ENCODE data around the gene RBMX. TPM values are rescaled to one million over a fixed set of nuclear protein-coding genes. Genes with fewer than 3 reads are reported as not detected.

RBMX gene
- total and polyA plus RNA-seq, 2 of the 4 experiments (the other 2 are of a cell fraction) = 151 to 337 TPM

GRCh38 chrX:136867096-136867491 is 13.4 kb downstream of the RBMX start:
- no CpG with 5 or more reads among the region's 4 CpGs for WGBS, 2 experiments (ENCODE audit: extremely low coverage in 2 of 2, insufficient read length in 1 of 2)
- no peak overlapping the region for H2BK120ac ChIP-seq (ENCODE audit: low read depth, low read length)
- no peak overlapping the region for H3K14ac ChIP-seq (replicated peaks; ENCODE audit: low read depth, low read length)
- peaks cover 18% of the 10 kb centered on the region for H4K20me1 ChIP-seq (ENCODE audit: insufficient read depth, low read length)
- no peaks in the 10 kb centered on the region; the same call in 1 of the 2 replicates for H3K9me1 ChIP-seq (ENCODE audit: insufficient read depth, low read length)
- no peak overlapping the region for H2AK9ac ChIP-seq (replicated peaks; ENCODE audit: low read depth, low read length, poor library complexity)
- H2AFZ ChIP-seq (replicated peaks; ENCODE audit: low read length, poor library complexity) = no peak overlapping the region
- no peak overlapping the region for H3K9ac ChIP-seq (ENCODE audit: low read depth, low read length)
- no peaks in the 10 kb centered on the region for H3K9me3 ChIP-seq (ENCODE audit: control insufficient read depth, insufficient read depth, low read length)
- H3K36me3 ChIP-seq (ENCODE audit: control insufficient read depth, insufficient read depth, low read length) = peaks cover 38% of the 10 kb centered on the region
- H4K91ac ChIP-seq (ENCODE audit: insufficient read depth, low read depth, low read length) = no peak overlapping the region
- H3K27ac ChIP-seq (ENCODE audit: insufficient read depth, low read length) = no peak overlapping the region
- ChIA-PET POLR2A (ENCODE audit: unreplicated experiment) (interaction anchor here (1.0 kb wide), 1 partner anchor 14 kb away, joined by 3 read pairs; the partner anchor contains the start of gene RBMX), CTCF (no interaction called here)
- H3K4me2 ChIP-seq (ENCODE audit: low read depth, low read length) = no peak overlapping the region
- H3K4ac ChIP-seq (ENCODE audit: low read depth, low read length) = no peak overlapping the region
- H3K79me1 ChIP-seq (ENCODE audit: low read depth in 1 of 2, low read length in 2 of 2) = peaks cover 0 to 20% of the 10 kb centered on the region in 2 experiments; a peak in 3 of 4 replicates
- H3K4me1 ChIP-seq (ENCODE audit: control insufficient read depth, insufficient read depth, low read length) = no peaks in the 10 kb centered on the region
- no peak overlapping the region for H2BK15ac ChIP-seq (ENCODE audit: low read depth, low read length)
- no peak overlapping the region for H4K5ac ChIP-seq (ENCODE audit: low read depth, low read length)
- in situ Hi-C loops (cut with MboI; ENCODE audit: low sequenced_read_pairs) = no loop called here
- BruUV-seq (replicated peaks) = no TSS peak
- no peak overlapping the region for H3K56ac ChIP-seq (ENCODE audit: extremely low read depth, insufficient read depth, low read length)
- H2BK5ac ChIP-seq (ENCODE audit: low read depth, low read length, poor library complexity, severe bottlenecking) = no peak overlapping the region
- H3K23ac ChIP-seq (ENCODE audit: low read depth, low read length) = no peak overlapping the region
- ATAC-seq (ENCODE audit: low read depth) (no peak; the same call in 1 of the 2 replicates), DNase-seq (peak; percentile 23)
- no peak overlapping the region for H3K18ac ChIP-seq (ENCODE audit: low read depth, low read length)
- no peak overlapping the region for H2BK20ac ChIP-seq (ENCODE audit: low read depth, low read length)
- H3K4me3 ChIP-seq (ENCODE audit: insufficient read depth, low read depth, low read length) = no peak overlapping the region
- dilution Hi-C loops (cut with HindIII; ENCODE audit: low sequenced_read_pairs, unreplicated experiment) = no loop called here
- H4K8ac ChIP-seq (ENCODE audit: low read depth in 2 of 2, low read length in 2 of 2) = no peak overlapping the region; a peak in 1 of 4 replicates
- H3K27me3 ChIP-seq (ENCODE audit: control insufficient read depth, insufficient read depth, low read length) = no peaks in the 10 kb centered on the region
- no peak overlapping the region for H2AK5ac ChIP-seq (ENCODE audit: low read depth, low read length)
- intact Hi-C loops (cut with micrococcal nuclease) = no loop called here
- no peak for TF ChIP-seq BHLHE40 (IDR thresholded peaks at IDR 0.05; ENCODE audit: low read depth, low read length)
- TF ChIP-seq CEBPB (IDR thresholded peaks at IDR 0.05; ENCODE audit: low read depth, low read length) = no peak
- TF ChIP-seq, protein P1, sequence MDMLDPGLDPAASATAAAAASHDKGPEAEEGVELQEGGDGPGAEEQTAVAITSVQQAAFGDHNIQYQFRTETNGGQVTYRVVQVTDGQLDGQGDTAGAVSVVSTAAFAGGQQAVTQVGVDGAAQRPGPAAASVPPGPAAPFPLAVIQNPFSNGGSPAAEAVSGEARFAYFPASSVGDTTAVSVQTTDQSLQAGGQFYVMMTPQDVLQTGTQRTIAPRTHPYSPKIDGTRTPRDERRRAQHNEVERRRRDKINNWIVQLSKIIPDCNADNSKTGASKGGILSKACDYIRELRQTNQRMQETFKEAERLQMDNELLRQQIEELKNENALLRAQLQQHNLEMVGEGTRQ (IDR thresholded peaks at IDR 0.05; ENCODE audit: low read depth, low read length) = no peak
- no peak for TF ChIP-seq MAZ (IDR thresholded peaks at IDR 0.05; ENCODE audit: borderline replicate concordance, low read depth, low read length)
- TF ChIP-seq CHD1 (IDR thresholded peaks at IDR 0.05; ENCODE audit: low read depth, low read length) = no peak
- no peak for TF ChIP-seq ELK1 (IDR thresholded peaks at IDR 0.05; ENCODE audit: borderline replicate concordance, low read depth, low read length)
- TF ChIP-seq, protein P2, sequence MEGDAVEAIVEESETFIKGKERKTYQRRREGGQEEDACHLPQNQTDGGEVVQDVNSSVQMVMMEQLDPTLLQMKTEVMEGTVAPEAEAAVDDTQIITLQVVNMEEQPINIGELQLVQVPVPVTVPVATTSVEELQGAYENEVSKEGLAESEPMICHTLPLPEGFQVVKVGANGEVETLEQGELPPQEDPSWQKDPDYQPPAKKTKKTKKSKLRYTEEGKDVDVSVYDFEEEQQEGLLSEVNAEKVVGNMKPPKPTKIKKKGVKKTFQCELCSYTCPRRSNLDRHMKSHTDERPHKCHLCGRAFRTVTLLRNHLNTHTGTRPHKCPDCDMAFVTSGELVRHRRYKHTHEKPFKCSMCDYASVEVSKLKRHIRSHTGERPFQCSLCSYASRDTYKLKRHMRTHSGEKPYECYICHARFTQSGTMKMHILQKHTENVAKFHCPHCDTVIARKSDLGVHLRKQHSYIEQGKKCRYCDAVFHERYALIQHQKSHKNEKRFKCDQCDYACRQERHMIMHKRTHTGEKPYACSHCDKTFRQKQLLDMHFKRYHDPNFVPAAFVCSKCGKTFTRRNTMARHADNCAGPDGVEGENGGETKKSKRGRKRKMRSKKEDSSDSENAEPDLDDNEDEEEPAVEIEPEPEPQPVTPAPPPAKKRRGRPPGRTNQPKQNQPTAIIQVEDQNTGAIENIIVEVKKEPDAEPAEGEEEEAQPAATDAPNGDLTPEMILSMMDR (conservative IDR thresholded peaks at IDR 0.05; ENCODE audit: low read depth, low read length) = no peak
- TF ChIP-seq MXI1 (IDR thresholded peaks at IDR 0.05; ENCODE audit: borderline replicate concordance, low read depth, low read length) = no peak
- no peak for TF ChIP-seq RCOR1 (IDR thresholded peaks at IDR 0.05; ENCODE audit: insufficient replicate concordance, low read length)
- TF ChIP-seq POLR2A (IDR thresholded peaks at IDR 0.05; ENCODE audit: low read depth, low read length) = no peak
- no peak for TF ChIP-seq MAFK (IDR thresholded peaks at IDR 0.05; ENCODE audit: low read depth, low read length)
- TF ChIP-seq NFE2L2 (IDR thresholded peaks at IDR 0.05; ENCODE audit: low read depth, low read length) = no peak
- TF ChIP-seq RAD21 (IDR thresholded peaks at IDR 0.05; ENCODE audit: low read length) = no peak
- no peak for TF ChIP-seq SMC3 (IDR thresholded peaks at IDR 0.05; ENCODE audit: low read depth, low read length)
- TF ChIP-seq FOS (IDR thresholded peaks at IDR 0.05; ENCODE audit: low read depth, low read length) = no peak
- no peak for TF ChIP-seq RFX5 (IDR thresholded peaks at IDR 0.05; ENCODE audit: low read depth, low read length)
